ENCODE results near the gene PFDN4.

DNA sequence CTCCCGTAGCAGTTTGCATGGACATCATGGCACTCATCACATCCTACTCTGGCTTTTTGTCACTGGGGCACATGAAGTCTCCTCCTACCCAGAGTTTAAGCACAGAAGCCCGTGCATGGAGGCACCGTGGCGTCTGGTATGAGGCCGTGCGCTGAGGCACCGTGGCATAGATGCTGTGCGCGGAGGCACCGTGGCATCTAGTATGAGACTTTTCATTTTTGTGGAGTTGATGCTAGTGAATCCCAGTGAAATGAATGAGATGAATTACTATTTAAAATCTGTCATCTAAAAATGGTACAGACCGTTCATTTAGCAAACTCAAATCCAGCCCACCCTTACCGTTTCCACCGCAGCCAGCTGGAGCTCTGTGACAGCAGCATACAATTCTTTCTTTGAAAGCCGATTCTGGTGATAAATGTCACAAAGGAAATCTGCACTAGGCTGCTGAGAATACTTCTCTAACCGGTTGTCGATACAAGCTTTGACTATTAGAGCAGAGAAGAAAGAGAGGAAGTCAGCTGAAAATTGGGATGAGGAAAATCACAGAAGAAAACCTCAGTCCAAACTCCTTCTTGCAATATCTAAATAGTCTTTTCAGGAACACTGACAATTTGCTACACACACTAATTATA, 45.4 kb upstream of the PFDN4 start:
- TF ChIP-seq ISL1 (CRISPR knock-in tag; IDR thresholded peaks at IDR 0.05) (no peak), ARNTL (CRISPR knock-in tag; IDR thresholded peaks at IDR 0.05; ENCODE audit: borderline replicate concordance, low read depth) (no peak), SNAI2 (CRISPR knock-in tag; IDR thresholded peaks at IDR 0.05) (no peak), GLIS3 (CRISPR knock-in tag; IDR thresholded peaks at IDR 0.05) (no peak), ZFP30 (CRISPR knock-in tag; IDR thresholded peaks at IDR 0.05) (no peak), TCF4 (CRISPR knock-in tag; IDR thresholded peaks at IDR 0.05; ENCODE audit: borderline replicate concordance) (no peak), BACH2 (CRISPR knock-in tag; IDR thresholded peaks at IDR 0.05; ENCODE audit: borderline replicate concordance) (no peak), OSR1 (CRISPR knock-in tag; IDR thresholded peaks at IDR 0.05) (no peak), PPARA (CRISPR knock-in tag; IDR thresholded peaks at IDR 0.05; ENCODE audit: borderline replicate concordance) (no peak), RARB (CRISPR knock-in tag; IDR thresholded peaks at IDR 0.05) (no peak)
- TF ChIP-seq, protein P1, sequence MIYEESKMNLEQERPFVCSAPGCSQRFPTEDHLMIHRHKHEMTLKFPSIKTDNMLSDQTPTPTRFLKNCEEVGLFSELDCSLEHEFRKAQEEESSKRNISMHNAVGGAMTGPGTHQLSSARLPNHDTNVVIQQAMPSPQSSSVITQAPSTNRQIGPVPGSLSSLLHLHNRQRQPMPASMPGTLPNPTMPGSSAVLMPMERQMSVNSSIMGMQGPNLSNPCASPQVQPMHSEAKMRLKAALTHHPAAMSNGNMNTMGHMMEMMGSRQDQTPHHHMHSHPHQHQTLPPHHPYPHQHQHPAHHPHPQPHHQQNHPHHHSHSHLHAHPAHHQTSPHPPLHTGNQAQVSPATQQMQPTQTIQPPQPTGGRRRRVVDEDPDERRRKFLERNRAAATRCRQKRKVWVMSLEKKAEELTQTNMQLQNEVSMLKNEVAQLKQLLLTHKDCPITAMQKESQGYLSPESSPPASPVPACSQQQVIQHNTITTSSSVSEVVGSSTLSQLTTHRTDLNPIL (CRISPR knock-in tag; IDR thresholded peaks at IDR 0.05; ENCODE audit: low read depth), result no peak
- TF ChIP-seq, protein P2, sequence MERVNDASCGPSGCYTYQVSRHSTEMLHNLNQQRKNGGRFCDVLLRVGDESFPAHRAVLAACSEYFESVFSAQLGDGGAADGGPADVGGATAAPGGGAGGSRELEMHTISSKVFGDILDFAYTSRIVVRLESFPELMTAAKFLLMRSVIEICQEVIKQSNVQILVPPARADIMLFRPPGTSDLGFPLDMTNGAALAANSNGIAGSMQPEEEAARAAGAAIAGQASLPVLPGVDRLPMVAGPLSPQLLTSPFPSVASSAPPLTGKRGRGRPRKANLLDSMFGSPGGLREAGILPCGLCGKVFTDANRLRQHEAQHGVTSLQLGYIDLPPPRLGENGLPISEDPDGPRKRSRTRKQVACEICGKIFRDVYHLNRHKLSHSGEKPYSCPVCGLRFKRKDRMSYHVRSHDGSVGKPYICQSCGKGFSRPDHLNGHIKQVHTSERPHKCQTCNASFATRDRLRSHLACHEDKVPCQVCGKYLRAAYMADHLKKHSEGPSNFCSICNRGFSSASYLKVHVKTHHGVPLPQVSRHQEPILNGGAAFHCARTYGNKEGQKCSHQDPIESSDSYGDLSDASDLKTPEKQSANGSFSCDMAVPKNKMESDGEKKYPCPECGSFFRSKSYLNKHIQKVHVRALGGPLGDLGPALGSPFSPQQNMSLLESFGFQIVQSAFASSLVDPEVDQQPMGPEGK (CRISPR knock-in tag; IDR thresholded peaks at IDR 0.05; ENCODE audit: borderline replicate concordance), result no peak

All from SK-N-SH treated with all-trans-retinoic acid at 6 μM for 48 hours (cell line).